Activated CD4-positive, alpha-beta T cell treated with anti-CD3 and anti-CD28 coated beads, Interleukin-2, amount 10 ng/mL, durations not matched to agents 24 days and 14 days (primary cell): ENCODE results near the gene SLC23A1. TPM values are rescaled to one million over a fixed set of nuclear protein-coding genes. Genes with fewer than 3 reads are reported as not detected.
"Not testable (repeated sequence)": the region's sequence is repeated elsewhere in the genome, so short reads cannot be mapped to it uniquely, and the experiment has no call there.

Experiments
- DNase-seq: peaks from one replicate; pipeline ENCODE4 v3.0.0; 2022
- H3K27ac Mint-ChIP-seq: one replicate; pipeline ENCODE4 v1.8.0; 2022; ENCODE audit warnings: mild to moderate bottlenecking, mixed read lengths
- H3K27me3 Mint-ChIP-seq: one replicate; pipeline ENCODE4 v1.8.0; 2022; ENCODE audit warnings: mixed read lengths
- H3K36me3 Mint-ChIP-seq: one replicate; pipeline ENCODE4 v1.8.0; 2022; ENCODE audit warnings: low read depth, mild to moderate bottlenecking, mixed read lengths
- H3K4me1 Mint-ChIP-seq: one replicate; pipeline ENCODE4 v1.8.0; 2021; ENCODE audit warnings: mixed read lengths
- H3K4me3 Mint-ChIP-seq: one replicate; pipeline ENCODE4 v1.8.0; 2022; ENCODE audit warnings: mild to moderate bottlenecking, moderate library complexity, mixed read lengths
- H3K9me3 Mint-ChIP-seq: one replicate; pipeline ENCODE4 v1.8.0; 2021; ENCODE audit warnings: mixed read lengths
- intact Hi-C: fragments of 100-400 bp; cut with micrococcal nuclease; formaldehyde crosslinking; loops from one replicate; pipeline ENCODE4 v1.15.1; 2023
- total RNA-seq: library from RNA; stranded (reverse); gene quantifications from 2 replicates; pipeline ENCODE4 v1.2.3, GENCODE V29; 2022

The SLC23A1 gene
- total RNA-seq, 1 donor from 2014 or later = 2.1 TPM

DNA sequence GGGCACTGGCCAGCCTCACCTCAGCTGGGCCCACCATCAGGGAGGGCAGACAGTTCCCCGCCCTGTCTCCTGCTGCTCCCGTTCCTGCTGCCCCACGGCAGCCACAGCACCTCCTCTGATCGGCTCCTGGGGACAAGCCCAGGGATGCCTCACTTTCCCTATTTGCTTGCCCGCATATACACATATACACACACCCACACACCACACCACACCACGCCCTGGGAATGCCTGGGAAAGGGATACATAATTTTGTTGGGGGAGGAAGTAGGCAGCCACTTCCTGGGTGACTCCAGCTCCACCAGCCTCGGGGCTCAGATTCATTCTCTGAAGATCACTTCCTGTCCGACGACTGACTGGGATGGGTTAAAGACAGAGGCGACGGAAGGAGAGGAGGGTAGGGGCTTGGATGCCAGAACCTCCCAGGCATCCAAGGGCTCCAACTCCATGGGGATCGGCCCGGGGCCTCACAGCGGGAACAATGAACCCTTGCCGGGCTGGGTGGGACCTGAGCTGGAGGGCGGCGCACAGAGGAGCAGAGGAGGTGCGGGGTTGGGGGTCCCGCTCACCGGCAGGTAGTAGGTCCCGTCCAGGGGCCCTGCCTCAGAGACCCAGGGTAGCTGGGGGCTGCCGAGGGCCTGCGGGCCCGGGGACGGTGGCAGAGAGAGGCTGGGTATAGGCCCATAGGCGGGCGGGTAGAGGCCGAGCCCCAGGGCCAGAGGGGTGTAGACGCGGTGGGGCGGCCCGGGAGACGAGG is 8.7 kb upstream of the SLC23A1 start:
- DNase-seq = peak; percentile 82
- H3K27ac Mint-ChIP-seq = peak overlapping the region; percentile 99
- peak overlapping the region; percentile 99 for H3K4me3 Mint-ChIP-seq
- intact Hi-C loops = loop anchor here (1.0 to 5.0 kb wide), 6 partner anchors 13 to 927 kb away; partner anchors contain the start of genes EGR1, PAIP2 and SPATA24
- H3K27me3 Mint-ChIP-seq = no peaks in the 10 kb centered on the region
- peaks cover 12% of the 10 kb centered on the region for H3K36me3 Mint-ChIP-seq
- no peaks in the 10 kb centered on the region for H3K9me3 Mint-ChIP-seq
- H3K4me1 Mint-ChIP-seq = peaks cover 51% of the 10 kb centered on the region

DNA sequence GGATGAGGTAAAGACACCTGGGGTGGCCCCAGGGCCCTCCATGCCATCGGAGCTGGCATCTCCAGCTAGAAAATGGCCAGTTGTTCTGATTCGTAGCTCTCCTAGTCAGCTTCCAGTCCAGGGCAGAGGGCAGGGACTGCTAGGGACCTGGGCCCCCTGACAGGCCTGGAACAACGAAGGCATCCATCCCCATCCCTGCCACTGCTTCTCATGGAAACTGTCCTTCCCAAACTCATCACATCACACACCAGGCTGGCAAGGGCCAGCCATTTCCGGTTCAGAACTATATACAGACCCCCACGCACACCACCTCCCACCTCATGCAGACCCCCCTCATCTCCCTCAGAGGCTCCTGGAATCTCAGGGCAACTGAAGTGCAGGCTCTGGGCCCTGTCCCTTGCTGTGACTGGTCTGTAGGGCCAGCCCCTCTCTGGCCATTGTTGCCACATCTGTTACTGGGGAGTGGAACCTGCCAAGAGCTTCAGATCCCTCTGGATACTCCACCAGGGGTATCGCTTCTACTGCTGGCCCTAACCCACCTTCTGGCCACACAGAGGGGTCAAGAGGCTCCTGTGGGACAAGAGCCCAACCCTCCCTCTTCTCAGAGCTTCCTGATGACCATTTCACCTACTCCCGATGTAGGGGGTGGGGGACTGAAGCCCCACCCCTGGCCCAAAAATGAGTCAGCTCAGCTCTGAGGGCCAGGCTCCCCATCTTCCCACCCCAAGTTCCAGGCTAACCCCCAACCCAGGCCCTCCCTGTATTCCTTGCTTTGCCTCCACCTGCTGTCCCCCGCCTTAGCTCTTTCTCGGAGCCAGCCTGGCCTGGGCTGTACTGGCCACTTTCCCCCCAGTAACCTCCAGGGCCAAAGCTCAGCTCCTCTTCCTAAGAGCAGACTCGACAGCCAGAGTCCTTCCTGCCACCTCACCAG is 7.8 kb upstream of the SLC23A1 start:
- H3K4me3 Mint-ChIP-seq = peak overlapping the region; percentile 99
- no peaks in the 10 kb centered on the region for H3K9me3 Mint-ChIP-seq
- peaks cover 10% of the 10 kb centered on the region for H3K36me3 Mint-ChIP-seq
- no peak for DNase-seq
- intact Hi-C loops = loop anchor here (1.0 to 5.0 kb wide), 4 partner anchors 23 to 739 kb away; no protein-coding TSS in a partner anchor
- peak overlapping the region; percentile 99 for H3K27ac Mint-ChIP-seq
- peaks cover 53% of the 10 kb centered on the region for H3K4me1 Mint-ChIP-seq
- H3K27me3 Mint-ChIP-seq = no peaks in the 10 kb centered on the region

DNA sequence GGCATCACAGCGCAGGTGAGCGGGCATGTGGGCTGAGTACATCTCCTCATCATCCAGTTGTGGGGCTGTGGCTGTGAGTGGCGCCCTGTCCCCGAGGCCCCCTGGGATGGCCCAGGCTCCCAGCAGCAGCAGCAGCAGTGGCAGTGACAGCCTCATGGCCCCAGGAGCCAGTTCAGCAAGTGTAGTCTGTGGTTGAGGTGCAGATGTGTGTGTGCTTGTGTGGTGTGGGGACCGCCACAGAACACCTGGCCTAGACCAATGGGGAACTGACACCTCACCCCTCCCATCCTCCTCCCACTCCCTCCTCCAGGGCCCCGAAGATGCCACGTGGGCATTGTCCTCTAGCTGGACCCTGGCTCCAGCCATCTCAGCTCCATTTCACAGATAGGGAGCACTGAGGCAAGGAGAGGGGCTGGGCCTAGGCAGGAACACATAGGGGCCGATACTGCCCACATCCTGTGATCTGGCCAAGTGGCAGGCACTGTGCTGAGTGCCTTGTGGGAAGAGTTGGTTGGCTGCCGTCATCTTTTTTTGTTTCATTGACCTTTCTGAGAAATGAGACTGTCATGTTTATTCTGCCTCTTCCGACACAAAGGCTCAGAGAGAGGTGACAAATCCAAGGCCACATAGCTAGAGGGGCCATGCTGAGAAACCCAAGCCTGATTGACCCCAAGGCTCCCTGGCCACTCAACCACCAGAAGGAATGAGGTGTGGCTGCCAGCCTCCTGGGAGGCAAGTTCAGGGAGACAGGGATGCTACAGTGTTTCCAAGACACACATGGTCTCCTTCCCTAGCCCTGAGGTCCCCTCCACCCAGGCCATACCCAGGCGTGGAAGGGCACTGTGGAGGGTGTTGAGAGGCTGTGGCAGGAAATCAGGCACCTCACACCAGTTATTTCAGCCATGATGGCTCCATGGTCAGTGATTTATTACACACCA is 6.9 kb upstream of the SLC23A1 start, which contains the start of gene MZB1:
Gene MZB1 (minus strand): TSS at position 213 of the 938 bp plus-strand sequence. CDS start 57 bp downstream, at position 156.
- intact Hi-C loops = loop anchor here (1.0 to 5.0 kb wide), 4 partner anchors 24 to 738 kb away; no protein-coding TSS in a partner anchor
- peak within 1 kb of the TSS; percentile 99 for H3K27ac Mint-ChIP-seq
- no peaks in the 10 kb centered on the region for H3K27me3 Mint-ChIP-seq
- peak within 1 kb of the TSS; percentile 99 for H3K4me3 Mint-ChIP-seq
- H3K9me3 Mint-ChIP-seq = no peaks in the 10 kb centered on the region
- peak; percentile 92 for DNase-seq
- peaks cover 8% of the 10 kb centered on the region for H3K36me3 Mint-ChIP-seq
- peaks cover 61% of the 10 kb centered on the region for H3K4me1 Mint-ChIP-seq

DNA sequence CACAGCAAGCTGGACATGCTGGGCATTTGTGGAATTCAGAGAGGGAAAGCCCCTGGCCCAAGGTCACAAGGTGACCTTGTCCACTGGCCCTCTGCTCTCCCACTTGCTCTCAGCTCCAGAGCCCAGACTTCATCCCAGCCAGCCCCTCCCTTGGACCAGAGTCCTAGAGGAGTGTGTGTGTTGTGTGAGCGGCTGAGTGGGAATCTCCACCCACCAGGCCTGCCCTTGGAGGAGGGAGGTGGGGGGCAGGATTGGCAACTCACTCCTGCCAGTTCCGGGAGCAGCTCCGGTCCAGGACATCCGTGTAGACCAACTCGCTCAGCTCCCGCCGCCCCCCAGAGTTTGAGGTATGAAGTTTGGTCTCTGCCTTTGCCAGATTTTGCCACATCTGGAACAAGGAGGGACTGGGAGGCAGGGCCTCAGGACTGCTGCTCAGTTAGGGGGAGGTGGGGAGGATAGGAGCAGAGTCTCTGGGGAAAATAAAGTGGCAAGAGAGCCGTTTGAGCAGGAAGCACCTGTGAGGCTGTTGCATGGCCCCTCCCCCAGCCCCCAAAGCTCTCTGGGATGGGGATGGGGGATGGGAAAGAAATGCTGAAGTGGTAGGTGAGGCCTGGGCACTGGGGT is 5.2 kb upstream of the SLC23A1 start:
- Mint-ChIP-seq H3K36me3 (peaks cover 8% of the 10 kb centered on the region), H3K9me3 (no peaks in the 10 kb centered on the region), H3K27me3 (no peaks in the 10 kb centered on the region), H3K4me3 (peak overlapping the region; percentile 77), H3K27ac (peak overlapping the region; percentile 60), H3K4me1 (peaks cover 68% of the 10 kb centered on the region)
- DNase-seq = no peak
- intact Hi-C loops = no loop called here

DNA sequence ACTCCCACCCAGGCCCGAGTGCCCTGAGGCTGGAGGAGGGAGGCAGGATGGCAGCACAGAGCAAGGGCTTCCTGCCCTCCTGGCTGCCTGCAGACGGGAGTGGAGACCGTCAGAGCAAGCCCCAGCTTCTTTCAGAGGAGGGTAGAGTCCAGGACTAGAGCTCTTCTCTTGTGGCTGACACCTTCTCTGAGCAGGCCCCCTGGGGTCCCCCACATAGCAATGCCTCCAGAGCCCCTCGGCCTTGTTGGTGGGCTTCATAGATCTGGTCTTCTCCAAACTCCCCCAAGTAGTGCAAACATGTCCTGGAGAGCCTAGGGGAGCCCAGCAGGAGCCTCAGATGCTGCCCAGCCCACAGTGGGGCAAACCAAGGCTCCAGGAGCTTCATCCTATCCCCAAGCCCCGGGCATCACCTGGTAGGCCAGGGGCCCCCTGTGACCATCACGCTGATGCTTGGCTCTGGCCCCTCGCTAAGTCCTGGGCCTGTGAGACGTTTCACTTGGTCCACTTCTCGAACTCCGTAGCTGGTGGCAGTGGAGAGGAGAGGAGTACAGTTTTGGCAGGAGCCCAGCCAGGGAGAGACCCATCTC is 4.6 kb upstream of the SLC23A1 start:
- Mint-ChIP-seq H3K27ac (peak overlapping the region; percentile 60), H3K4me3 (peak overlapping the region; percentile 77), H3K27me3 (no peaks in the 10 kb centered on the region), H3K36me3 (peaks cover 8% of the 10 kb centered on the region), H3K9me3 (no peaks in the 10 kb centered on the region), H3K4me1 (peaks cover 67% of the 10 kb centered on the region)
- intact Hi-C loops = no loop called here
- no peak for DNase-seq

DNA sequence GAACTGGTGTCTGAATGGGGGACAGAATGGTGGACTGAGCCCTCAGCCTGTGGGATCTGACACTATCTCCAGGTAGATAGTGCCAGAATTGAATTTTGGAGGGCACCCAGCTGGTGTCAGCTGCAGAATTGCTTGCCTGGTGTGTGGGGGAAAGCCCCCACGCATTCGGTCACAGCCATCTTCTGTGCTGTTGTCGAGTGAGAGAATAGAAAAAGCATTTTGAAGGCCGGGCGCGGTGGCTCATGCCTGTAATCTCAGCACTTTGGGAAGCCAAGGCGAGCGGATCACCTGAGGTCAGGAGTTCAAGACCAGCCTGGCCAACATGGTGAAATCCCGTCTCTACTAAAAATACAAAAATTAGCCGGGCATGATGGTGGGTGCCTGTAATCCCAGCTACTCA is 3.9 kb upstream of the SLC23A1 start:
- H3K36me3 Mint-ChIP-seq, H3K4me3 Mint-ChIP-seq, DNase-seq, H3K27me3 Mint-ChIP-seq, intact Hi-C loops, H3K9me3 Mint-ChIP-seq: not testable (repeated sequence)
- peaks cover 67% of the 10 kb centered on the region for H3K4me1 Mint-ChIP-seq
- H3K27ac Mint-ChIP-seq = peak overlapping the region; percentile 63

DNA sequence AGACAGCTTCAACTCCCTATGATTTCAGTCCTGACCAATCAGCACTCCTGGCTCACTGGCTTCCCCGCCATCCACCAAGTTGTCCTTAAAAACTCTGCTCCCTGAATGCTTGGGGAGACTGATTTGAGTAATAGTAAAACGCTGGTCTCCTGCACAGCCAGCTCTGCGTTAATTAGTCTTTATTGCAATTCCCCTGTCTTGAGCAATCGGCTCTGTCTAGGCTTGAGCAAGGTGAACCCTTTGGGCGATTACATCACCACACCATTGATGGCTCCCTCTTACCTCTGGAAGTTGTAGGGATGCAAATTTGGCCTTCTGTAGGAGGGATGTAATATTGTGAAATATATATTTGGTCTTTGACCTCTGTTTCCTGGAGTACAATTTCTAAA is 2.9 kb upstream of the SLC23A1 start:
- no peaks in the 10 kb centered on the region for H3K27me3 Mint-ChIP-seq
- H3K4me1 Mint-ChIP-seq = peaks cover 59% of the 10 kb centered on the region
- H3K27ac Mint-ChIP-seq = peak overlapping the region; percentile 92
- no peaks in the 10 kb centered on the region for H3K9me3 Mint-ChIP-seq
- DNase-seq = no peak
- H3K36me3 Mint-ChIP-seq = peaks cover 3% of the 10 kb centered on the region
- intact Hi-C loops = no loop called here
- peak overlapping the region; percentile 84 for H3K4me3 Mint-ChIP-seq

DNA sequence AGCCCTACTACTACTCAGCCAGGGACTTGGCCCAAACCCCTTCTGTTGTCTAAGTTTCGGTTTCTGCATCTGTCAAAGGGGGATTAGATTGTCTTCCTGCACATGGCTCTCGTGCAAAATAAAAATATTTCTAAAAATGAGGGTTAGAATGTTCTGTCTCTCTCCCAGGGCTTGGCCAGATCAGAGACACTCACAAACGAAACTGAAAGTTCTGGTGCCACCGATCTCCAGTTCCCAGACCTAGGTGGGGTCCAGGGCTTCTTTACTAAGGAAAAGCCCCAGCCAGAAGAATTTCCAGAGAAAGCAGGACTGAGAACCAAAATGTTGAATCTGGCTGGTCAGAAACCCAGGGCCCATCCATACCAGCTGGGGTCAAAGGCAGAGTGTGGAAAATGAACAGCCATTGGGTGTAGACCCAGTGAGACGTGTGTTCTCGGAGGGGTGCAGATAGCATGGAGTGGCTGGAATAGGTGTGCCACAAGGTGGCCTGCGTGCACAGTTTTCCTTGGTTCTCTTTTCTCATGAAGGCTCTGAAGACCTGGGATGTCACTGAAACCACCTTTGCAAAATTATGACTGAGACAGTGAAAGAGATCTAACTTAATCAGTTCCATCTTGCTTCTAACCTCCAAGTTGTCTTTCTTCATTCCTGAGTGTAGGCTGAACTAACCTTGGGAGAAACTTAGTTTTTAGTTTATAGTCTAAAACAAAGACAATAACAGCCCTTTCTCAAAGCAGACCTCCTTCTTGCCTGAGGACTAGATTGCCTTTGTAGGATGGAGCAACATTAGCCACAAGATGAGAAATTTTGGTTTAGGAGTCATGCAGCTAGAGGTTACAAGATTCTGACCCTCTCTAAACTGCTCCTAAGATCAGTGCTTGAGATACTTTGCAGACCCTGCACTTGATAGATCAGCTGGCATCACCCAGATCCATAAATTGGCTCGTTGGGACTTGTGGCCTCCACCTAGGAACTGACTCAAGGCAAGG is 2.3 kb upstream of the SLC23A1 start:
- peak; percentile 82 for DNase-seq
- Mint-ChIP-seq H3K9me3 (no peaks in the 10 kb centered on the region), H3K27ac (peak overlapping the region; percentile 92), H3K27me3 (no peaks in the 10 kb centered on the region), H3K36me3 (peaks cover 3% of the 10 kb centered on the region), H3K4me3 (peak overlapping the region; percentile 84), H3K4me1 (peaks cover 52% of the 10 kb centered on the region)
- intact Hi-C loops = loop anchor here (2.0 kb wide), 1 partner anchor 15 kb away; no protein-coding TSS in a partner anchor

DNA sequence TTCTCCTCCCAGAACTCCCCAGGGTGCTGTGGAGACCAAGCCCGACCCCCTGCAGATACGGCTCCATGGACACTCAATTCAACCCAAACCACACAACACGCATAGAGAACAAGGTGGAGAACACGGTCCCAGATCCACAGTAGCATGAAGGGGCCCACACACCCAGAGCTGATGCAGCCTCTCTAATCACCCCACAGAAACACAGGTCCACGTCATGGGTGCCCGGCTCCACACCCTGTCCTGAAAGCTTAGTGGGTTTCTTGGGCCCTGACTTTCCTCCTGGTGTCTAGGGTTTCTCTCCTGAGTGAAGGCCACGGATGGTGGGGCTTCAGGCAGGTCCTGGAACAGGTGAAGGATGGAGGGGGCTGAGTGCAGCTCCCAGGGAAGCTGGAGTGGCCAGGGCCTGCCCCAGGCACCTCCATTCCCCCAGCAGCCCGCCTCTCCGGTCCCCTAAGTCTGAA is 1.5 kb upstream of the SLC23A1 start:
- peaks cover 44% of the 10 kb centered on the region for H3K4me1 Mint-ChIP-seq
- H3K4me3 Mint-ChIP-seq = peak overlapping the region; percentile 84
- no peak for DNase-seq
- H3K27ac Mint-ChIP-seq = peak overlapping the region; percentile 92
- no peaks in the 10 kb centered on the region for H3K27me3 Mint-ChIP-seq
- peaks cover 3% of the 10 kb centered on the region for H3K36me3 Mint-ChIP-seq
- intact Hi-C loops = loop anchor here (2.0 kb wide), 1 partner anchor 14 kb away; no protein-coding TSS in a partner anchor
- H3K9me3 Mint-ChIP-seq = no peaks in the 10 kb centered on the region

DNA sequence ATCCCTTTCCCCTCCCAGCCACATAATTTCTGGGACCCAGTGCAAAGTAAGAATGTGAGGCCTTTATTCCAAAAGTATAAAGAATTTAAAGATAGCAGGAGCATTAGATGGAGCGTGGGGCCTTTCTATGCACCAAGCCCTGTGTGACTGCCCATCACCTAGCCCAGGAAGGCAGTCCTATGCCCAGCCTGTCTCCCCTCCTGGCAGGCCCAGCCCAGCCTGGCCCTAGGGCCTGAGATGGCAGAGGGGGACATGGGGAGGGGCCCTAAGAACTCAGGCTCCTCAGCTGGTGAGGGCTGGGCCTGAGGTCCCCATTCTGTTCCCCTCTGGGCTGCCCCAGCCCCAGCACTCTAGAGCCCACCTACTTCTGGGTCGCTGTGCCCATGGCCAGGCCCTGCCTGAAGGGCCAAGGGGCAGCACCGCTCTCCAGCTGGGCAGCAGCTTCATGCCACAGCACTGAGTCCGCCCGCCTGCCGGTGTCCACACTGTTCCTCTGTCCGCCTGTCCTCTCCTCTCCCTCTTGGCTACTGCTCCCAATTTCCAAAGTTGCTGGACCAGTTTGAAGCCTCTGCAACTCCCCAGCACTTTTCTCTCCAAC is 995 bp upstream of the SLC23A1 start:
- H3K27ac Mint-ChIP-seq = peak overlapping the region; percentile 92
- DNase-seq = no peak
- H3K4me3 Mint-ChIP-seq = peak overlapping the region; percentile 84
- peaks cover 41% of the 10 kb centered on the region for H3K4me1 Mint-ChIP-seq
- H3K36me3 Mint-ChIP-seq = no peaks in the 10 kb centered on the region
- H3K9me3 Mint-ChIP-seq = no peaks in the 10 kb centered on the region
- H3K27me3 Mint-ChIP-seq = no peaks in the 10 kb centered on the region
- intact Hi-C loops = loop anchor here (2.0 kb wide), 1 partner anchor 13 kb away; no protein-coding TSS in a partner anchor

DNA sequence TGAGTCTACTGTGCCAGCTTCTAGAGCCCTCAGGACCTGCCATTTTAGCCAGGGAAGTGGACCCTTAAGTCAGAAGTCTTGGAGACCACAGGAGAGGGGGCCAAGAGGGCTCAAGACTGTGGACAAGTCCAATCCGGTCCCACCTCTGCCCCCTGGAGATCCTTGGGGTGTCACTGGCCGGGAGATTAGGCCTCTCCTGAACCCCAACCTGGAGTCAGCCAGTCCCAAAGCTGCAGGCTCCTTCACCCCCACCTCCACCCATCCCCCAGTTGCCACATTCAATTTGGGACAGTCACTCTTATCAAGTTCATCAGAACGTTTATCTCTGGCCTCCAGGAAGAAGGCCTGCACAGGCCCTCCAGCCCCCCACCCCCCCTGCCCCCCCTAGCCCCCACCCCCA is 290 bp downstream of the SLC23A1 start:
- no peak for DNase-seq
- peaks cover 32% of the 10 kb centered on the region for H3K4me1 Mint-ChIP-seq
- no peak overlapping the region for H3K27ac Mint-ChIP-seq
- no peaks in the 10 kb centered on the region for H3K9me3 Mint-ChIP-seq
- intact Hi-C loops = no loop called here
- no peaks in the 10 kb centered on the region for H3K36me3 Mint-ChIP-seq
- H3K4me3 Mint-ChIP-seq = no peak overlapping the region
- H3K27me3 Mint-ChIP-seq = no peaks in the 10 kb centered on the region
